GM19239 (cell line): ENCODE data around the gene CRYBA4.
"Not testable (repeated sequence)": the region's sequence is repeated elsewhere in the genome, so short reads cannot be mapped to it uniquely, and the experiment has no call there.

Source experiments
- DNase-seq: peaks from one replicate; pipeline ENCODE4 v3.0.0; 2011; ENCODE audit warnings: low spot score; ENCODE audit not compliant: insufficient read length
- FAIRE-seq: peaks from 2 replicates; lab custom pipeline; 2011; peaks lifted over from hg19 to GRCh38; lab: Jason Lieb, UNC

The CRYBA4 gene

DNA sequence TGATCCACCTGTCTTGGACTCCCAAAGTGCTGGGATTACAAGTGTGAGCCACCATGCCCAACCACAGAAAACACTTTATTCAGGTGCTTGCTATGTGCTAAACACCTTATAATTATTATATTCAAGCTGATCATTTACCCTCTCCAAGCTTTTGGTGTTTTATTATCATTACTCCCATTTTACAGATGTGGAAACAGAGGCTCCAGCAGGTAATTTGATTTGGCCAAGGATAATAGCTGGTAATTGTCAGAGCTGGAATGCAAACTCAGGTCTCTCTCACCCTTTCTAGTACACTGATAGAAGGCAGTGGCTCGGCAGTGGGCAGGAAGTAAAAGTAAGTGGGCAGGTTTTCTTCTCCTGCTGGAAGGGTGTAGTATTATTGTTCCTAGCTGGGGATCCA lies 28.0 kb upstream of the CRYBA4 start:
- DNase-seq (no peak), FAIRE-seq (peak; percentile 67)

DNA sequence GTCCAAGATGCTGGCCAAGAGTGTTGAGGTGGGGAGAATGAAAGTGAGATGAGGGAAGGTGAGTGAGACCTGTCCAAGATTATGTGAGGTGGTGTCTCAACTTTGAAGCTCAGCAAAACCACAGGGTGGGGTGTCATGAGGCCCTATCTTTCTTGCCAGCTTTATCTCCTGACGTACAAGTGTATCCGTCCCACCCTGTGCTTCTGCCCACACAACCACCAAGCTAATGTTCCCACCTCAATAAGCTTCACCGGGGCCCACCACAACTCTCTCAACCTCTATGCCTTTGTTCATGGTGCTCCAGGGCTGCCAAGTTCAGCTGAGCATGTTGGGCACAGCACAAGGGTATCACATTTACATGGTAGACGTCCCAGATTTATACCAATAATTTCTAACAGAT lies 24.7 kb upstream of the CRYBA4 start:
- FAIRE-seq (no peak), DNase-seq (no peak)

GRCh38 chr22:26597480-26597879 lies 24.3 kb upstream of the CRYBA4 start:
- DNase-seq (no peak), FAIRE-seq (no peak)

DNA sequence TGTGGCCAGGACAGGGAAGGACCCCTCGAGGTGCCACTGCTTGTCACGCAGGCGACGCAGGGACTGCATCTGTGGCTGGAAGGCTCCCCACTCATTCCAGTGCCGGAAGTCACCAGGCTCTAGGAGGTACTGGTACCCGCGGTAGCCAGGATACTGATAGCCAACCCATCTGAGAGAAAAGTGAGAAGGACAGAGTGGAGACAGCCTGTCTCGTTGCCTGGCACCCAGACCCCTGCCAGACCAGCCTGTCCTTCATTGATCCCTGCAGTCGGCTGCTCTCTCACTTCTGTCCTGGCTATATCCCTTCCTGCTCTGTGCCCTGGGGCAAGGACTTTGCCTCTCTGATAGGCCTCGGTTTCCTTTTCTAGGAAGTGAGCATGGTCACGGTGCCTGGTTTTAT lies 22.3 kb upstream of the CRYBA4 start:
- no peak for DNase-seq
- FAIRE-seq = no peak

GRCh38 chr22:26601726-26602125 lies 20.0 kb upstream of the CRYBA4 start:
- no peak for FAIRE-seq
- no peak for DNase-seq

- DNase-seq (no peak), FAIRE-seq (no peak)
These were observed 19.6 kb upstream of the CRYBA4 start for GRCh38 chr22:26602127-26602526.

- DNase-seq (no peak), FAIRE-seq (no peak)
These were observed 17.4 kb upstream of the CRYBA4 start for GRCh38 chr22:26604368-26604767.

DNA sequence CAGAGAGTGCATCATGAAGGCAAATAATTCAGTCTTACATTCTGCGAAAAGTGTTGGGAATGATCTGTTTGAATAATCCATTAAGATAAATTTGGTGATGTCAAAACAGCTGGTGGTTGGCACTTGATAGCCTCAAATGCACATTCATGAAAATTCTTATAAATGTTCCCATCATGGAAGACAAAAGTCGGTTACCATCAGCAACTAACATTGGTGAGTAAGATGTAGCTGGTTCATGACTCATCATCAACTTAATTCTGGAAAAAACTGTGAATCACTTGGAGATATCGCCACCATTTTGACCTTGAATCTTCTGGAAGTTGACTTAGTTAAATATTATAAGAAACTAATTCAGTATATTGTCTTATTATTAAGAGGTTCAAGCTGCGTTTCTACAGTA lies 15.2 kb upstream of the CRYBA4 start:
- FAIRE-seq (no peak), DNase-seq (no peak)

GRCh38 chr22:26608129-26608528 lies 13.6 kb upstream of the CRYBA4 start:
- no peak for FAIRE-seq
- no peak for DNase-seq

GRCh38 chr22:26609287-26609686 lies 12.5 kb upstream of the CRYBA4 start:
- DNase-seq = no peak

DNA sequence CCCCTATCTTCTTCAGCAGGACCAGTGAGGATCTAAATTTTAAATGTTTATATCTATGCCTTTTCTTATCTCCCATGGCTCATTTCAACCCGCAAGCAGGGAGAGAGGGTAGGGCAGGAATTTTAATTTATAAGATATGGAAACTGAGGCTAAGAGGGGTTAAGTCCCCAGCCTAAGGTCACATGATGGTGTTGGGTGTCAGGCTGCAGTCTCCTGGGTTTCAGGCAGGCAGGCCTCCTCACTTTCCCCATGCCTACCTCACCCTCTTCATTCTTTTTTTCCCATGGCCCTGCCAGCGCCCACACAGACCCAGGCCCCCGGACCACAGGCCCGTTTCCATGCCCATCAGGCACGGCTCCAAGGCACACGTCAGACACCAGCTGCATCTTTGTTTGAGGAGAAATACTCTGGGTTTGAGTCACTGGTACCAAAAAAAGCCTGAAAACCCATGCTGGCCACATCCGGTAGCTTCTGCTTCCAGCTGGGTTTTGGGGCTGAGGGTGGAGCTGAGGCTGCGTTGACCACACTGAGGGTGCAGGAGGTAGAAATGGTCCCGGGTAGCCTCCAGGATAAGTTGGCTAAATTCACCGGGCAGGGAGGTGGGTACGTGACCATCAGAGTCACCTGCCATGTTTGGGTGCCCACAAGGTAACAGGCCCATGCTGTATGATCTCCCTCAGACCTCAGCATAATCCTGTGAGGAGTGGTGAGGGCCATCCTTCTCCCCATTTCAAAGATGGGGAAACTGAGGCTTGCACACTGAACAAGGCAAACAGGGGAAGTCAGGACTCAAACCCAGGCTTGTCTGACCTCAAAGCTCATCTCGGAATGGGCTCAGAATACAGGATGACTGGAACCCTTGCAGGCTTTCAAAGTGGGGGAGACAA lies 11.4 kb upstream of the CRYBA4 start:
- FAIRE-seq = peak; percentile 99
- DNase-seq = peak; percentile 76

More at GRCh38 chr22:26609287-26609686, 12.5 kb upstream of the CRYBA4 start:
- peak; percentile 26 for FAIRE-seq

- no peak for FAIRE-seq
- no peak for DNase-seq
These were observed 10.8 kb upstream of the CRYBA4 start for GRCh38 chr22:26610996-26611395.

GRCh38 chr22:26612652-26613051 lies 9.1 kb upstream of the CRYBA4 start:
- DNase-seq (no peak), FAIRE-seq (no peak)

DNA sequence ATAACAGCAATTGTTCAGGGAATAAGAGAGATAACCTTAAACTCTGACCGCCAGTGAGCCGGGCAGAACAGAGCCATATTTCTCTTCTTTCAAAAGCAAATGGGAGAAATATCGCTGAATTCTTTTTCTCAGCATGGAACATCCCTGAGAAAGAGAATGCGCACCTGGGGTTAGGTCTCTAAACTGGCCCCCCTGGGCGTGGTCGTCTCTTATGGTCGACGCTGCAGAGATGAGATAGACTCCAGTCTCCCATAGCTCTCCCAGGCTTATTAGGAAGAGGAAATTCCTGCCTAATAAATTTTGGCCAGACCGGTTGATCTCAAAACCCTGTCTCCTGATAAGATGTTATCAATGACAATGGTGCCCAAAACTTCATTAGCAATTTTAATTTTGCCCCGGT lies 8.0 kb upstream of the CRYBA4 start:
- DNase-seq, FAIRE-seq: not testable (repeated sequence)

- FAIRE-seq = no peak
These were observed 7.4 kb upstream of the CRYBA4 start for GRCh38 chr22:26614322-26614721.

GRCh38 chr22:26615149-26615548 lies 6.6 kb upstream of the CRYBA4 start:
- DNase-seq = peak; percentile 56
- peak; percentile 99 for FAIRE-seq

More at GRCh38 chr22:26614322-26614721, 7.4 kb upstream of the CRYBA4 start:
- DNase-seq = no peak

DNA sequence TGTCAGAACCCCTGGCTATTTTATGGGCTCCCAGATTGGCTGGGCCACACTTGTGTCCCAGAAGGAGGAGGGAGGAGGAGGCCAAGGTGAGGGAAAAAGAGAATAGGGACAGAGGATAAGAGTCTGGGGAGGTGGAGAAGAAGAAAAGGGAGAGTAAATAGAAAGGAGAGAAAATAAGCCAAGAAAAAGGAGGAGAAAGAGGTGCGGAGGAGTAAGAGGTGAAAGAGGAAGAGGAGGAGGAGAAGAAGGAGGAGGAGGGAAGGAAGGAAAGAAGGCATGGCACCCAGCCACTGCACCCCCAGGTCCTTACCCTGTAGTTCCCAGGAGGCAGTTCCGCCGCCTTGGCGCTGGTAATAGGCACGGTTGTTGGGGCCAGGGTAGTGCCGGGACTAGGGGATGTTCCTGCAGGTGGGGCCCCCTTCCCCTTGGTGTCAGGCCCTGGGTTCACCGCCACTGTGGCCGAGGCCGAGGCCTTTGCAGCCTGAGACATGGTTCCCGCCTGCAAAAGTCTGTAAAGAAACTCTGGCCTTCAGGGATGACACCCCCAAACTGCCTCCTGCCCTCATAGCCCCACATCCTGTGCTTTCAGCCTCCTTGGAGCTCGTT lies 5.8 kb upstream of the CRYBA4 start:
- DNase-seq (no peak), FAIRE-seq (no peak)

DNA sequence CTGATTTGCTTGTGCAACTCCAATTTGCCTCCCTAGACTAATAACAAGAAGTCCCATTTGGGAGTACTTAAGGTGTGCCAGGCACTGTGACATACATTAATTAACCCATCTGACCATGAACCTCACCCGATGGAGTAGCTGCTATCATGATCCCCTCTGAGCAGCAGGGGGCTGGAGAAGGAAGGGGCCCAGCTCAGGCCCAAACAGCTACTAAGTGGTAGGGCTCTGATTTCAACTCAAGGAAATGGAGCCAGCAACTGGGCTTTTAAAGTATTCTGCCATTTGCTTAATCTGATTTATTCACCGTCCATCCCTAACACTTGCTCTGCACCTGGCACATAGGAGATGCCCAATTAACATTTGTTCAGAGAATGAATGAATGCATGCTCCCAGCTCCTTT lies 5.1 kb upstream of the CRYBA4 start:
- DNase-seq (no peak), FAIRE-seq (no peak)

- DNase-seq (no peak), FAIRE-seq (no peak)
These were observed 4.2 kb upstream of the CRYBA4 start, which contains the start of gene CRYBB1 for GRCh38 chr22:26617271-26618199. CRYBB1 (minus strand) TSS chr22:26618027; CDS start chr22:26616319, 1,708 bp downstream.

DNA sequence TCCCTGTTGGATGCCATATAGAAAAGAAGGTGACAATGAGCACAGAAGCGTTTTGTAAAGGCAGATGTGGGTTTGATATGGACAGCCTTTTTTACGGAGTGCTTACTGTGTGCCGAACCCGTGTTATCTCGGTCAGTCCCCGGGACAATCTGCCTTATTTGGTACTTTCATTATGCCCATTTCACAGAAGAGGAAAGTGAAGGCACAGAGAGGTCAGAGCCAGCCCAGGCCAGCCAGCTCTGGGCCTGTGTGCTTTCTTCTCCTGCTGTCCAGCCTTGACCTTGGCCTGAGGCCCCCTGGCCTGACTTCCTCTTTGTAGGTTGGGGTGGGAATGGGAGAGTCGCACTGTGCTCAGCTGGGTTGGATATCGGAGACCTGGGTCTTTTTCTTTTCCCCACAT lies 3.3 kb upstream of the CRYBA4 start:
- no peak for DNase-seq
- FAIRE-seq = no peak
